Astrocyte of the spinal cord (primary cell): ENCODE data around the gene GRP.

ENCODE experiments used
- DNase-seq: peaks from one replicate; pipeline ENCODE4 v3.0.0; 2011; ENCODE audit warnings: low read depth, low spot score
- H3K4me3 ChIP-seq: 2 replicates; pipeline ENCODE4 v1.5.1; 2011; ENCODE audit warnings: low read depth, mild to moderate bottlenecking, low read length, moderate library complexity
- CTCF ChIP-seq: IDR thresholded peaks from 2 replicates; pipeline ENCODE4 v1.5.1; 2012; ENCODE audit warnings: low read depth, mild to moderate bottlenecking, low read length, inconsistent platforms
- in situ Hi-C: cut with HindIII; loops from 2 replicates; pipeline ENCODE4 v1.10.0; 2017; ENCODE audit warnings: low sequenced_read_pairs

GRP gene

GRCh38 chr18:59222341-59222740, 2.4 kb downstream of the GRP start:
- in situ Hi-C loops: no loop called here
- no peak for TF ChIP-seq CTCF
- DNase-seq: no peak
- H3K4me3 ChIP-seq: no peak overlapping the region

GRCh38 chr18:59228351-59228750, 8.4 kb downstream of the GRP start:
- in situ Hi-C loops: no loop called here
- TF ChIP-seq CTCF: no peak
- no peak overlapping the region for H3K4me3 ChIP-seq
- no peak for DNase-seq

- DNase-seq: no peak
- TF ChIP-seq CTCF: no peak
- in situ Hi-C loops: no loop called here
- H3K4me3 ChIP-seq: no peak overlapping the region
These were observed 9.2 kb downstream of the GRP start for GRCh38 chr18:59229191-59229590.

GRCh38 chr18:59229701-59230443, 9.9 kb downstream of the GRP start:
- in situ Hi-C loops: no loop called here
- no peak overlapping the region for H3K4me3 ChIP-seq
- TF ChIP-seq CTCF: no peak
- DNase-seq: no peak

- in situ Hi-C loops: no loop called here
- no peak for TF ChIP-seq CTCF
- DNase-seq: no peak
- H3K4me3 ChIP-seq: no peak overlapping the region
These were observed 11.2 kb downstream of the GRP start for GRCh38 chr18:59231114-59231513.

- no peak for TF ChIP-seq CTCF
- no peak for DNase-seq
- no peak overlapping the region for H3K4me3 ChIP-seq
- in situ Hi-C loops: no loop called here
These were observed 11.9 kb downstream of the GRP start for GRCh38 chr18:59231877-59232276.
